GM12892 (cell line): ENCODE results near the gene NF1.

Experiments used
- POLR2A ChIP-seq: IDR thresholded peaks from 2 replicates; pipeline ENCODE4 v1.6.1; 2011; ENCODE audit warnings: low read depth, low read length, control low read depth
- POLR2AphosphoS5 ChIP-seq: IDR thresholded peaks from 2 replicates; pipeline ENCODE4 v1.6.1; 2011; ENCODE audit warnings: low read depth, low read length, control low read depth
- TAF1 ChIP-seq: IDR thresholded peaks from 2 replicates; pipeline ENCODE4 v1.6.1; 2011; ENCODE audit warnings: low read depth, mild to moderate bottlenecking, control low read depth, low read length, borderline replicate concordance

DNA sequence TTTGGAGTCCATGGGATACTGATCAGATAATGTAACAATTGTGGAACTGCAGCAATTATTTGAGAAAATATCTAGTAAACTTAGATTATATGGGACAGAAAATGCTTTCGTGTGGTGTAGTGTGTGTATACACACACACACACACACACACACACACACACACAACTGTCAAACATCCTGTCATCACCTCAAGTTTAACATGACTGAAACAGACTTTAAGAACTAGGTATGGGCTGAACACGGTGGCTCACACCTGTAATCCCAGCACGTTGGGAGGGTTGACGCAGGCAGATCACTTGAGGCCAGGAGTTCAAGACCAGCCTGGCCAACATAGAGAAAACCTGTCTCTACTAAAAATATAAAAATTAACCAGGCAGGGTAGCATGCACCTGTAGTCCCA lies 227.2 kb downstream of the NF1 start:
- TF ChIP-seq POLR2A (no peak), POLR2AphosphoS5 (no peak), TAF1 (no peak)
